Activated T-helper 1 cell treated with Interleukin-2 at 50 U/mL for 16 hours (primary cell): Measurements from ENCODE around the gene ID1.

Source experiments
- DNase-seq: peaks from one replicate; pipeline ENCODE4 v3.0.0-alpha.2; 2020; ENCODE audit warnings: low read depth

Gene ID1

GRCh38 chr20:31605031-31605901, at the start of gene ID1:
ID1 (plus strand) TSS chr20:31605289; CDS start chr20:31605388, 99 bp downstream.
- peak; percentile 73 for DNase-seq

GRCh38 chr20:31559704-31560093, 45.4 kb upstream of the ID1 start:
- no peak for DNase-seq

GRCh38 chr20:31560094-31560745, 44.9 kb upstream of the ID1 start:
- DNase-seq, result peak; percentile 55

- no peak for DNase-seq
These were observed 44.1 kb upstream of the ID1 start for GRCh38 chr20:31560746-31561598.

GRCh38 chr20:31562241-31562640, 42.8 kb upstream of the ID1 start:
- DNase-seq, result no peak

GRCh38 chr20:31564284-31564683, 40.8 kb upstream of the ID1 start:
- no peak for DNase-seq

GRCh38 chr20:31565699-31566318, 39.3 kb upstream of the ID1 start:
- no peak for DNase-seq

- no peak for DNase-seq
These were observed 38.8 kb upstream of the ID1 start for GRCh38 chr20:31566319-31566657.

- no peak for DNase-seq
These were observed 38.3 kb upstream of the ID1 start for GRCh38 chr20:31566658-31567379.

GRCh38 chr20:31567380-31567720, 37.7 kb upstream of the ID1 start:
- no peak for DNase-seq

GRCh38 chr20:31568041-31568731, 36.9 kb upstream of the ID1 start:
- no peak for DNase-seq

GRCh38 chr20:31568773-31569162, 36.3 kb upstream of the ID1 start:
- DNase-seq, result no peak

- peak; percentile 47 for DNase-seq
These were observed 35.7 kb upstream of the ID1 start for GRCh38 chr20:31569163-31570020.

- DNase-seq, result no peak
These were observed 35.0 kb upstream of the ID1 start for GRCh38 chr20:31570021-31570463.

GRCh38 chr20:31570735-31571617, 34.1 kb upstream of the ID1 start:
- no peak for DNase-seq

GRCh38 chr20:31572042-31572700, 32.9 kb upstream of the ID1 start:
- no peak for DNase-seq

GRCh38 chr20:31572701-31573554, 32.2 kb upstream of the ID1 start:
- DNase-seq, result peak; percentile 84
